ENCODE data around the gene HIPK2. TPM values are rescaled to one million over a fixed set of nuclear protein-coding genes. Genes with fewer than 3 reads are reported as not detected.

HIPK2 gene
- total and polyA plus RNA-seq, 2 experiments from 2014 or later: 18.2 to 22.9 TPM

DNA sequence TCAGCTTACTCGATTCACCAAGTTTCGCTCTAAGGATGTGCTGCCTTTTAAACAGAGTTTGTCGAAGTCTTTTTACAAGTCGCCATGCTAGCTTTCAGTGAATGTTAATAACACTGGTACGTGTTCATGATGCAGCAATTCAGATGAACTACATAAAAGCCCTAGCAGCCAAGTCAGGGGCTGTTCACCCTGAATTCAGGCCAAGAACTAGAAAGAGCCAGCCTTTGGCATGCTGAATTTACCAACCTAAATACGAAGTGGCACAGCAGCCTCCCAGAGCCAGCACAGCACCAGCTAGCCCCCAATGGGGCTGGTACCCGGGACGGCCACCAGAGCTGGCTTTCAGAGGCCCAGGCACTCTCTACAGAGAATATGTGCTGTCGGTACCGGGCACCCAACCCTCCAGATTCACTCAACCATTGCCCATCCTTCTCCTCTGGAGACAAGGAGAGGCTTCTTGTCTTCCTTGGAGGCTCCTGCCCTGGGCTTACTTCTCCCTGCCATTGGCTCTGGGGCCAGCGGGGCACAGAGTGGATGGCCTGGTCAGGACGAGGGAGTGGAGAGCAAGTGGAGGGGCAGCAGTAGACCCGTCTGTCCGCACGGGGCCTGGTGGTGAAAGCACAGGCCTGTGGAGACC lies 64.2 kb downstream of the HIPK2 start:
- Histone ChIP-seq H2AFZ (no peak overlapping the region), H3K27ac (no peak overlapping the region), H3K79me2 (peaks cover 65% of the 10 kb centered on the region), H3K4me1 (ENCODE audit: insufficient read depth) (no peaks in the 10 kb centered on the region), H3K9me2 (replicated peaks; ENCODE audit: insufficient read depth) (no peaks in the 10 kb centered on the region), H3K4me3 (no peak overlapping the region), H3K36me3 (replicated peaks; ENCODE audit: insufficient read depth, low read depth) (no peaks in the 10 kb centered on the region), H3K9me3 (ENCODE audit: low read depth) (no peaks in the 10 kb centered on the region), H4K20me1 (ENCODE audit: insufficient read depth, poor library complexity, severe bottlenecking) (peaks cover 24% of the 10 kb centered on the region), H3K27me3 (no peaks in the 10 kb centered on the region), H3K4me2 (no peak overlapping the region)
- WGBS (ENCODE audit: low lambda C conversion rate, missing lambda C conversion rate): 89% methylated on average over 15 of the region's 15 CpGs
- no peak for DNase-seq (ENCODE audit: low spot score)
- TF ChIP-seq EZH2 (IDR thresholded peaks at IDR 0.05; ENCODE audit: borderline replicate concordance) (no peak), CTCF (IDR thresholded peaks at IDR 0.05; ENCODE audit: poor library complexity) (no peak), EZH2phosphoT487 (IDR thresholded peaks at IDR 0.05; ENCODE audit: low read depth, severe bottlenecking, unreplicated experiment) (no peak)

DNA sequence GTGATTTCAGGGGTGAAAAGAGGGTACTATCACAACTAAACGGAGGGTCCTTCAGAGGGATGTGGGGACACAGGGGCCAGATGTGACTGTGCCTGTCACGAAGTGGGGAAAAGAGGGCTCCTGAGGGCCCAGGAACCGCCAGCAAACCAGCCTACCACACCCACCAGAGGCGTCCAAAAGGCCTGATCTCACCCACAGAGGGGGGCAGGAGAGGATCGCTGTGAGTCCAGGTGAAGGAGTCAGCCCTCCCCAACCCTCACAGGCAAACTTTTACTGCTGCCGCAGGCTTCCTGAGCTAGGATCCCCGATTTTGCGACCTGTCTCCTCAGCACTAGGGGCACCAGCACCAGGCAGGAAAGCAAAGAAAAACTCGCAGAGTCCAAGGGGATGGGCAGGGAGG lies 64.7 kb downstream of the HIPK2 start:
- no peaks in the 10 kb centered on the region for H3K9me3 ChIP-seq (ENCODE audit: low read depth)
- 89% methylated on average over 9 of the region's 9 CpGs for WGBS (ENCODE audit: low lambda C conversion rate, missing lambda C conversion rate)
- no peaks in the 10 kb centered on the region for H3K4me1 ChIP-seq (ENCODE audit: insufficient read depth)
- H2AFZ ChIP-seq: no peak overlapping the region
- no peaks in the 10 kb centered on the region for H3K27me3 ChIP-seq
- no peaks in the 10 kb centered on the region for H3K36me3 ChIP-seq (replicated peaks; ENCODE audit: insufficient read depth, low read depth)
- H3K4me3 ChIP-seq: no peak overlapping the region
- H3K4me2 ChIP-seq: no peak overlapping the region
- peaks cover 21% of the 10 kb centered on the region for H4K20me1 ChIP-seq (ENCODE audit: insufficient read depth, poor library complexity, severe bottlenecking)
- no peaks in the 10 kb centered on the region for H3K9me2 ChIP-seq (replicated peaks; ENCODE audit: insufficient read depth)
- peaks cover 63% of the 10 kb centered on the region for H3K79me2 ChIP-seq
- DNase-seq (ENCODE audit: low spot score): no peak
- H3K27ac ChIP-seq: no peak overlapping the region
- TF ChIP-seq EZH2phosphoT487 (IDR thresholded peaks at IDR 0.05; ENCODE audit: low read depth, severe bottlenecking, unreplicated experiment) (no peak), CTCF (IDR thresholded peaks at IDR 0.05; ENCODE audit: poor library complexity) (no peak), EZH2 (IDR thresholded peaks at IDR 0.05; ENCODE audit: borderline replicate concordance) (no peak)

DNA sequence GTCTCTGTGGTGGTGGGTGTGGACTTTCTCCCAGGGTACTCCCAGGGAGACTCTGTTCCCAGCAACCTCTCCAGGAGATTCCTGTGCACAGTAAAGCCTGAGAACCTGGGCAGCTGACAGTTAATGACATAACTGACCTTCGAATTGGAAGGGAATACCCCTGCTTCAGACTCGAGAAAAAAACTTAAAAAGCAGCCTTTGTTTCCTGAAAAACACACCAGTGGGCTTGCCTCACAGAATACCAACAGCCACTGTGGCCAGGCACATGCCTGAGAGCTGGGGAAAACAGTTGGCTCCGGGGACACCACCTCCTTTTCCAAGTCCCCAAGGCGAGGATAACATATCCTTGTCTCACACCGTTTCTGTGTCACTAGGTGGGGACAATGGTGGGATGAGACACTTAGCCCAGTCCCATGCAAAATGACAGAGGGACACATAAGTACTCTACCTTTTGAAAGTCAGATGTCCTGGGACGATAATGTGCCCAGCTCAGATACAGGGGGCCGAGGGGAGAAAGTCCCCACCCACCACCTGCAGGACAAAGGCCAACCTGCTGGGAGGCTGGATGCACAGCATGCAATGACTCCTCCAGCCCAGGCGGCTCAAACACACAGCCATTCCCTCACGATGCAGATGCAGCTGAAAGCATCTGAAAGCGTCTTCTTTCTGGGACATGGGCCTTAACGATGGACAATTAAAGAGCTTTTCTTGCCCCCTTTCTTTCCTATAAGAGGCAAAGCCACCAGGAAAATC lies 65.6 kb downstream of the HIPK2 start:
- no peak overlapping the region for H3K27ac ChIP-seq
- no peaks in the 10 kb centered on the region for H3K36me3 ChIP-seq (replicated peaks; ENCODE audit: insufficient read depth, low read depth)
- 75% methylated on average over 11 of the region's 11 CpGs for WGBS (ENCODE audit: low lambda C conversion rate, missing lambda C conversion rate)

More for the DNA sequence above, 65.6 kb downstream of the HIPK2 start:
- Histone ChIP-seq H3K27me3 (no peaks in the 10 kb centered on the region), H3K79me2 (peaks cover 64% of the 10 kb centered on the region), H3K9me2 (replicated peaks; ENCODE audit: insufficient read depth) (no peaks in the 10 kb centered on the region), H2AFZ (no peak overlapping the region), H3K4me1 (ENCODE audit: insufficient read depth) (no peaks in the 10 kb centered on the region), H3K4me2 (no peak overlapping the region), H3K4me3 (no peak overlapping the region), H3K9me3 (ENCODE audit: low read depth) (no peaks in the 10 kb centered on the region), H4K20me1 (ENCODE audit: insufficient read depth, poor library complexity, severe bottlenecking) (peaks cover 20% of the 10 kb centered on the region)
- no peak for TF ChIP-seq EZH2 (IDR thresholded peaks at IDR 0.05; ENCODE audit: borderline replicate concordance)
- TF ChIP-seq CTCF (IDR thresholded peaks at IDR 0.05; ENCODE audit: poor library complexity): no peak
- no peak for DNase-seq (ENCODE audit: low spot score)

Measured in hepatocyte (in vitro differentiated cells).